Stomach smooth muscle (tissue), 2 donors: ENCODE measurements around the gene DENR.

ENCODE experiments used
- H3K27ac ChIP-seq: one replicate; pipeline ENCODE4 v1.7.0; 2013; ENCODE audit warnings: mild to moderate bottlenecking, low read length, inconsistent platforms
- H3K27me3 ChIP-seq, 2 donors: one replicate each; pipeline ENCODE4 v1.7.0; 2013; ENCODE audit warnings: low read length in 2 of 2; ENCODE audit not compliant: insufficient read depth in 2 of 2, control insufficient read depth in 1 of 2
- H3K36me3 ChIP-seq, 2 donors: one replicate each; pipeline ENCODE4 v1.7.0; 2013; ENCODE audit warnings: low read length in 2 of 2; ENCODE audit not compliant: control insufficient read depth in 2 of 2, insufficient read depth in 2 of 2
- H3K4me1 ChIP-seq: one replicate; pipeline ENCODE4 v1.7.0; 2013; ENCODE audit warnings: low read length; ENCODE audit not compliant: control insufficient read depth, insufficient read depth
- H3K4me3 ChIP-seq, 2 donors: one replicate each; pipeline ENCODE4 v1.7.0; 2013; ENCODE audit warnings: low read length in 2 of 2
- H3K9ac ChIP-seq, 2 donors: one replicate each; pipeline ENCODE4 v1.7.0; 2013; ENCODE audit warnings: low read length in 2 of 2, mild to moderate bottlenecking in 1 of 2
- H3K9me3 ChIP-seq, 2 donors: one replicate each; pipeline ENCODE4 v1.7.0; 2013; ENCODE audit warnings: low read length in 2 of 2; ENCODE audit not compliant: control insufficient read depth in 2 of 2
- donor health status: healthy.
- donor health status: Pancreatic carcinoma.

Gene DENR

DNA sequence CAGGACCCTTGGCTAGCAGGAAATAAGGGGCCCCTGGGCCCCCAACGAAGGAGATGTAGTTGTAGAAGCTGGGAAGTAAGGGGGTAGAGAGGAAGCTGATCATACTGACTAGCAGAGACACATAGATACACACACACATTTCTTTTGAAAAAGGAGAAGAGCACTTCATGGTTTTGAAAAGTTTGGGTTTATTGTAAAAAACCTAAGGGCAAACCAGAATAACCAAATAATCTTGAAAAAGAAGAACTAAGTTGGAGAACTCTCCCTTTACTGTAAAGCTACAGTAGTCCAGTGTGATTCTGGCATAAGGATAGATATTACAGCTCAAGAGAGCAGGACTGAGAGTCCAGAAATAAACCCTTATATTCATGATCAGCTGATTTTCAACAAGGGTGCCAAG lies 30.2 kb upstream of the DENR start:
- no peaks in the 10 kb centered on the region for H3K9me3 ChIP-seq
- H3K27ac ChIP-seq, result no peak overlapping the region
- no peak overlapping the region for H3K9ac ChIP-seq
- H3K4me3 ChIP-seq, result no peak overlapping the region
- H3K4me1 ChIP-seq, result no peaks in the 10 kb centered on the region
- no peaks in the 10 kb centered on the region for H3K27me3 ChIP-seq
- no peaks in the 10 kb centered on the region for H3K36me3 ChIP-seq

GRCh38 chr12:122724641-122725243 lies 27.9 kb upstream of the DENR start:
- Histone ChIP-seq H3K27me3 (no peaks in the 10 kb centered on the region), H3K36me3 (no peaks in the 10 kb centered on the region), H3K4me1 (no peaks in the 10 kb centered on the region), H3K27ac (no peak overlapping the region), H3K9me3 (no peaks in the 10 kb centered on the region), H3K9ac (no peak overlapping the region), H3K4me3 (no peak overlapping the region)

- no peaks in the 10 kb centered on the region for H3K9me3 ChIP-seq
- H3K27ac ChIP-seq, result no peak overlapping the region
Observed at GRCh38 chr12:122725452-122726079, 27.1 kb upstream of the DENR start.

DNA sequence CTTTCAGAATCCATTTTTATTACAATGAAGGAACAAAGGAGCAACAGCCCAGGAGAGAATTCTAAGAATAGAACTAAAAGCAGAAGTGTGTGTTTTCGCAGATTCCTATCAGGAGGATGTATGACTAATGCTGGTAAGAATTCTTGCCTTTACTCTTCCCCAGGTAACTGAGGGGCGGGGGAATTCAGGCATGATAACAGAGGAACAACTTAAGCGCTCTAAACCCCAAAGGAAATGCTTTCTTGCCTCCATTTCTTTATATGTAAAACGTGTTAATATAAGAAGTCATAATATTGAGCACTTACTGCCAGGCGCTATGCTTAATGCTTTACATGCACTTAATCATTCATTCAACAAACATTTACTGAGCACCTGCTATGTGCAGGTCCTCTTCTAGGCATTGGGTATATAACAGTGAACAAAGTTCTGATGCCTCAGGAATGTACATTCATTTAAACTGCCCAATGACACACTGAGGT lies 26.5 kb upstream of the DENR start:
- peaks cover 0 to 2% of the 10 kb centered on the region in 2 donors for H3K27me3 ChIP-seq
- no peaks in the 10 kb centered on the region for H3K9me3 ChIP-seq
- H3K4me3 ChIP-seq, result no peak overlapping the region
- no peak overlapping the region for H3K9ac ChIP-seq
- H3K4me1 ChIP-seq, result no peaks in the 10 kb centered on the region
- no peak overlapping the region for H3K27ac ChIP-seq
- H3K36me3 ChIP-seq, result no peaks in the 10 kb centered on the region

More at GRCh38 chr12:122725452-122726079, 27.1 kb upstream of the DENR start:
- Histone ChIP-seq H3K4me3 (no peak overlapping the region), H3K27me3 (peaks cover 0 to 2% of the 10 kb centered on the region in 2 donors), H3K36me3 (no peaks in the 10 kb centered on the region), H3K4me1 (no peaks in the 10 kb centered on the region), H3K9ac (no peak overlapping the region)

DNA sequence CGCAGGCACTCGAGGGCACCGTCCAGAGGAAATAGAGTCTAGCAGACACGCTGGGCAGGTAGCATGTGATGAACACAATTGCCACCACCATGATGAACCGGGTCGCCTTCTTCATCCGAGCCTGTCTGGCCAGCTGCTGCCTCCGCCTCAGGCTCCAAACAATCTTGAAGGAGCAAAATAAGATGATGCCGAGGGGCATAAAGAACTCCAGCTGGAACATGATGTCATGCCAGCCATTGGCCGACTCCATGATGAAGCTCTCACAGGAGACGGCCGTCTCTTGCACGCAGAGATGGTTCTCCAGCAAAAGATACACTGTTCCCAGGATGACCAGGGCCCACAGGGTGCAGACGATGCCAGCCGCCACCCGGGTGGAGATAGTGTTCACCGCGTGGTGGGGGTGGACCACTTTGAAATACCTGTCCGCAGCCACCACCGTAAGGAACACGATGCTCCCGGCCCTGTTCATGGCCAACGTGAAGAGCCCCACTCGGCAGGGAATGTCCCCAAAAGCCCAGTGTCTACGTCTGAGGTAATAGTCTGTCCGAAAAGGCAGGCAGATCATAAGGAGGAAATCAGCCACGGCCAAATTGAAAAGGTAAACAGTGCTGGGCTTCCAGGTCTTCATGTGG lies 22.9 kb upstream of the DENR start:
- Histone ChIP-seq H3K9ac (no peak overlapping the region), H3K9me3 (no peaks in the 10 kb centered on the region), H3K4me1 (no peaks in the 10 kb centered on the region), H3K27me3 (peaks cover 0 to 2% of the 10 kb centered on the region in 2 donors), H3K36me3 (no peaks in the 10 kb centered on the region), H3K4me3 (no peak overlapping the region), H3K27ac (no peak overlapping the region)

DNA sequence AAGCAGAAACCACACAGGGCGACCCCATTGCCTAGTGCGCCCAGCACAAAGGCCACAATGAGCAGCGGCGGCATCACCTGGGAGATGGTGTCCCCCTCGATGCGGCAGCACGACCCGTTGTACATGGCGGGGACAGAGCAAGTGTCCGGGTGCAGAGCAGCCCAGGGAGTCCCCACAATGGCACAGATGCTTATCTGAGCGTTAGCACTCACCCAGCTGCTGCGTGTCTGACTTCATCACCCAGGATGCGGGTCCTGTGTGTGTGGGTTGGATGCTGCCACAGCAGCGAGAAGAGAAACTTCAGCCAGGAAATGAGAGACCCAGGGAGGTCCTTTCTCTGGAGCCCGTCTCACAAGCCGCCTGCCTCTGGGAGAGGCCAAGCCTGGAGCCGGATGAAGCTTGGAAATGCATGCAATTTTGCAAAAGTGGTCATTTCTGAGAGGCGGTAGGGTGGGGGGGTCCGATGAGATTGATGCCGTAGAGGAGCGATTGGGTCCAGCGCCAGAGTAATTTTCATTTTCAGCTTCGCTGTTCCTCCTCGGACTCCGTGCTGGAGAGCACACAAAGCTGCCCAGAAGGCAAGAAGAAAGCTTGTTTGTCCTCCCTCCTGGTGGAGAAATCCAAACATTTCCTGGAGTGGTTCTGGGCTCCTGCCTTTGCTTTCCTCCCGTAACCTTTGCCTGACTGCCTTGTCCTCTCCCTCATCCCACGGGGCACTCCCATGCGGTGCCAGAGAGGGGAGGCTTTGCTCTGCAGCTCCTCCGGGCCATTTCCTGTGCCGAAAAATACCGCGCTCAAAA lies 22.2 kb upstream of the DENR start, which contains the start of gene HCAR1:
TSS of gene HCAR1 (minus strand) at position 630 of the 800 bp plus-strand sequence. CDS start at position 125, 505 bp downstream.
- Histone ChIP-seq H3K4me3 (peak within 1 kb of the TSS in 1 of 2 donors; percentile 29), H3K9ac (no peak within 1 kb of the TSS)

DNA sequence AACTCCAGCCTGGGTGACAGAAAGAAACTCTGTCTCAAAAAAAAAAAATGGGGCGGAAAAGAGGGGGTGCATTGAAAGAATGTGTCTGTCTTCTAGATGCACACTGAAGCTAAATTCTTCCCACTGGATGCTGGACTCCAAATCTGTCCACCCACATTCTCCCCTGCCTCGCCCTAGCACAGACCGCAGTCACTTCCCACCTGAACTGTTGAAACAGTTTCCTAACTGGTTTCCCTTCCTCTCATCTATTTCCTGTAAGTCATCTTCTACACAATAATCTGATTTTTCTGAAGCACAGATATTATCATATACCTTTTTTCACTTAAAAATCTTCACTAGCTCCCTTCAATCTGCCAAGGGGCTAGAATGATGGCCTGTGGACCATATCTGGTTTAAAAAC lies 20.5 kb upstream of the DENR start:
- no peak overlapping the region for H3K27ac ChIP-seq
- no peak overlapping the region for H3K9ac ChIP-seq
- no peak overlapping the region for H3K4me3 ChIP-seq
- H3K4me1 ChIP-seq, result no peaks in the 10 kb centered on the region
- no peaks in the 10 kb centered on the region for H3K9me3 ChIP-seq
- no peaks in the 10 kb centered on the region for H3K36me3 ChIP-seq
- peaks cover 0 to 2% of the 10 kb centered on the region in 2 donors for H3K27me3 ChIP-seq

More for the DNA sequence above, 22.2 kb upstream of the DENR start, which contains the start of gene HCAR1:
- Histone ChIP-seq H3K27ac (no peak within 1 kb of the TSS), H3K4me1 (no peaks in the 10 kb centered on the region), H3K36me3 (no peaks in the 10 kb centered on the region), H3K9me3 (no peaks in the 10 kb centered on the region), H3K27me3 (peaks cover 0 to 2% of the 10 kb centered on the region in 2 donors)

DNA sequence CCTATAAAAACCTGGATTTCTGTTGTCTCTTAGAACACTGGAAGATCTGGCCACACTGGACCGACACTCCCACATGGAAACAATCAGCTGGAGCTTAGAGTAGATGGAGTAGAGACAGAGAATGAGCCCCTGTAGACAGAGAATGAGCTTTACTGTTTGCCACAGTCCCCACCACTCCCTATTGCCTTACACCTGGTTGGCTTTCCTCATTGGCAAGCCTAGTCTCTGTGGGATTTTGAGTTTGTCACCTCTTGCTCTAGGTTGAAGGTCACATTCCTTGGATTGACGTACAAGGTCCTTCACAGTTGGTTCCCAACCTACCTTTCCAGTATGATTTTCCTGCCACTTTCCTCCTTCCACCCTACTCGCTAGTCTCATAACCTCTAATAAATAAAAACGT lies 20.0 kb upstream of the DENR start:
- H3K27ac ChIP-seq, result no peak overlapping the region
- no peaks in the 10 kb centered on the region for H3K9me3 ChIP-seq
- H3K9ac ChIP-seq, result no peak overlapping the region
- peaks cover 0 to 2% of the 10 kb centered on the region in 2 donors for H3K27me3 ChIP-seq
- H3K36me3 ChIP-seq, result no peaks in the 10 kb centered on the region
- no peaks in the 10 kb centered on the region for H3K4me1 ChIP-seq
- H3K4me3 ChIP-seq, result no peak overlapping the region

GRCh38 chr12:122738571-122738970 lies 14.1 kb upstream of the DENR start:
- no peaks in the 10 kb centered on the region for H3K27me3 ChIP-seq
- H3K9me3 ChIP-seq, result no peaks in the 10 kb centered on the region
- H3K4me1 ChIP-seq, result no peaks in the 10 kb centered on the region
- H3K4me3 ChIP-seq, result no peak overlapping the region
- no peak overlapping the region for H3K9ac ChIP-seq
- H3K27ac ChIP-seq, result no peak overlapping the region
- H3K36me3 ChIP-seq, result no peaks in the 10 kb centered on the region

DNA sequence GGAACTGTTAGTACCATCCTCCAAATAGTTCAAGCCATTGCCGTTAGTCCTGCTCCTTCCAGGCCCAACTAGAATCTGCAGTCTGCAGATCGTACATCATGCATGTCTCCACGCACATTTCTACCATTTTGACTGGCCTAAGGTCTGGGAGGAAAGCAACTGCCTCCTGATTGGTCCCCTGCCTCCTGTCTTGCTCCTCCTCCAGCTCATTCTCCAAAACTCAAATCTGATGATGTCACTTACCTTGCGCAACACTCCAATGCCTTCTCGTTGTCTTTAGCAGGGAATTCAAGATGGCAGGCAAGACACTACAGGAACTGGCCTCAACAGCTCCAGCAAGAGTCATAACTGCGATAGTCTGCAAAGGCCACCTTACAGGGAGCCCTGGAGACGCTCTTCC lies 12.3 kb upstream of the DENR start:
- no peaks in the 10 kb centered on the region for H3K9me3 ChIP-seq
- no peak overlapping the region for H3K27ac ChIP-seq
- H3K9ac ChIP-seq, result no peak overlapping the region
- H3K4me3 ChIP-seq, result no peak overlapping the region
- no peaks in the 10 kb centered on the region for H3K27me3 ChIP-seq
- H3K4me1 ChIP-seq, result no peaks in the 10 kb centered on the region
- no peaks in the 10 kb centered on the region for H3K36me3 ChIP-seq
